Measurements from ENCODE around the gene ZNF609. TPM values are rescaled to one million over a fixed set of nuclear protein-coding genes. Genes with fewer than 3 reads are reported as not detected.

ZNF609 gene
- total and polyA plus RNA-seq, 8 donors: 4.2 to 25.2 (median 13.1) TPM

DNA sequence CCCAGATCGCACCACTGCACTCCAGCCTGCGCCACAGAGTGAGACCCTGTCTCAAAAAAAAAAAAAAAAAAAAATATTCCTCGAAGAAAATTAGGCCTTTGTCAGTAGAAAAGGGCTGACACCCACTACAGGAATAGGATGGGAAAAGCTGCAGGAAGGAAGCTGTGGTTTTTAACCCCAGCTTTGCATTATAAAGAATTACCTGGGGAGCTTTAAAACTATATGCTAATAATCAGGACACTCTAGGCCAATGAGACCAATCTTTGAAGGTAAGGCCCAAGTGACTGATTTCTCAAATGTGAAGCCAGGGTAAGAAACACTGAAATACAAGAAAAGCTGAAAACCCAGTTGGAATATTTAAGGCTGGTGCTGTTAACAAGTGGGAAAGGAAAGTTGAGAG, 240.7 kb downstream of the ZNF609 start:
- Histone ChIP-seq H3K4me3 (peak overlapping the region in 1 of 4 donors; percentile 10), H3K36me3 (no peaks in the 10 kb centered on the region), H3K27me3 (no peaks in the 10 kb centered on the region), H3K9me3 (no peaks in the 10 kb centered on the region), H3K27ac (peak overlapping the region in 1 of 4 donors; percentile 8), H3K4me1 (peaks cover 24 to 53% (median 26%) of the 10 kb centered on the region in 3 donors)
- intact Hi-C loops (cut with DNase I): no loop called here
- DNase-seq (no peak), FAIRE-seq (no peak), ATAC-seq (no peak)
- WGBS, 2 donors: 54 to 56% methylated on average over 3 of the region's 3 CpGs
- TF ChIP-seq, protein P1, sequence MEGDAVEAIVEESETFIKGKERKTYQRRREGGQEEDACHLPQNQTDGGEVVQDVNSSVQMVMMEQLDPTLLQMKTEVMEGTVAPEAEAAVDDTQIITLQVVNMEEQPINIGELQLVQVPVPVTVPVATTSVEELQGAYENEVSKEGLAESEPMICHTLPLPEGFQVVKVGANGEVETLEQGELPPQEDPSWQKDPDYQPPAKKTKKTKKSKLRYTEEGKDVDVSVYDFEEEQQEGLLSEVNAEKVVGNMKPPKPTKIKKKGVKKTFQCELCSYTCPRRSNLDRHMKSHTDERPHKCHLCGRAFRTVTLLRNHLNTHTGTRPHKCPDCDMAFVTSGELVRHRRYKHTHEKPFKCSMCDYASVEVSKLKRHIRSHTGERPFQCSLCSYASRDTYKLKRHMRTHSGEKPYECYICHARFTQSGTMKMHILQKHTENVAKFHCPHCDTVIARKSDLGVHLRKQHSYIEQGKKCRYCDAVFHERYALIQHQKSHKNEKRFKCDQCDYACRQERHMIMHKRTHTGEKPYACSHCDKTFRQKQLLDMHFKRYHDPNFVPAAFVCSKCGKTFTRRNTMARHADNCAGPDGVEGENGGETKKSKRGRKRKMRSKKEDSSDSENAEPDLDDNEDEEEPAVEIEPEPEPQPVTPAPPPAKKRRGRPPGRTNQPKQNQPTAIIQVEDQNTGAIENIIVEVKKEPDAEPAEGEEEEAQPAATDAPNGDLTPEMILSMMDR (IDR thresholded peaks at IDR 0.05): no peak

DNA sequence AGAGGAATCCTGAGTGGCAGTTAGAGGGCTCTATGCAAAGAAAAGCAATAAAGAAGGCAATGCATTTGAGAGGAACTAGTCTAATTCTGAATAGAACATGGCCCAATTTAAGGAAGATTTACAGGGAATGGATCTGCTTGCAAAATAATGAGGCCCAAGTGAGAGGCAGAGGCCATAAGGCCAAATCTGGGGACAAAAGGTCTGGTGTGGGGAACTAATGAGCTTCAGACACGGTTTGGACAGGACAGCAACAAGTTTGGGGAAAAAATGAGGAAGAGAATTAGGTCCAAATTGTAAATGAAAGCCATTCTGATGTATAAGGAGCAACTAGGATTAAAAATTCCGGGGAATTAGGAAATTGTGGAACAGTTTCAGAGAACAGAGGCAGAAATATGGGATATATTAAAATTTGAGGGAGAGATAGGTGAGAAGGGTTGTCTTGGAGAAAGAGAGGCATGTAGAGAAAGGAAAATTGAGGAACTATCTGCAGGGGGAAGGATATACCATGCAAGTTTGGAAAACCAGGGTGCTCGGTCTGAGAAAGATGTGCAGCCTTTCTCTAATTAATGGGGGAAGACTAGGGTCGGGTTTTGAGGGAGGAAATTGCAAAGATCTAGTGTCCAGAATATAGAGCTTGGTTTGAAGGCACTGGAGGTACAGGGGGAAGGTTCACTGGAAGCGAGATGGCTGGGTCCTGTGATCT, 241.3 kb downstream of the ZNF609 start:
- TF ChIP-seq, protein P1 (IDR thresholded peaks at IDR 0.05): no peak
- intact Hi-C loops (cut with DNase I): no loop called here
- Histone ChIP-seq H3K27ac (peak overlapping the region in 1 of 4 donors; percentile 8), H3K36me3 (no peaks in the 10 kb centered on the region), H3K4me1 (peaks cover 22 to 50% (median 24%) of the 10 kb centered on the region in 3 donors), H3K4me3 (peak overlapping the region in 2 of 4 donors; percentile 77 to 83), H3K27me3 (no peaks in the 10 kb centered on the region), H3K9me3 (no peaks in the 10 kb centered on the region)
- 39 to 44% methylated on average over 5 of the region's 5 CpGs for WGBS, 2 donors
- DNase-seq (no peak), FAIRE-seq (no peak), ATAC-seq (no peak)

DNA sequence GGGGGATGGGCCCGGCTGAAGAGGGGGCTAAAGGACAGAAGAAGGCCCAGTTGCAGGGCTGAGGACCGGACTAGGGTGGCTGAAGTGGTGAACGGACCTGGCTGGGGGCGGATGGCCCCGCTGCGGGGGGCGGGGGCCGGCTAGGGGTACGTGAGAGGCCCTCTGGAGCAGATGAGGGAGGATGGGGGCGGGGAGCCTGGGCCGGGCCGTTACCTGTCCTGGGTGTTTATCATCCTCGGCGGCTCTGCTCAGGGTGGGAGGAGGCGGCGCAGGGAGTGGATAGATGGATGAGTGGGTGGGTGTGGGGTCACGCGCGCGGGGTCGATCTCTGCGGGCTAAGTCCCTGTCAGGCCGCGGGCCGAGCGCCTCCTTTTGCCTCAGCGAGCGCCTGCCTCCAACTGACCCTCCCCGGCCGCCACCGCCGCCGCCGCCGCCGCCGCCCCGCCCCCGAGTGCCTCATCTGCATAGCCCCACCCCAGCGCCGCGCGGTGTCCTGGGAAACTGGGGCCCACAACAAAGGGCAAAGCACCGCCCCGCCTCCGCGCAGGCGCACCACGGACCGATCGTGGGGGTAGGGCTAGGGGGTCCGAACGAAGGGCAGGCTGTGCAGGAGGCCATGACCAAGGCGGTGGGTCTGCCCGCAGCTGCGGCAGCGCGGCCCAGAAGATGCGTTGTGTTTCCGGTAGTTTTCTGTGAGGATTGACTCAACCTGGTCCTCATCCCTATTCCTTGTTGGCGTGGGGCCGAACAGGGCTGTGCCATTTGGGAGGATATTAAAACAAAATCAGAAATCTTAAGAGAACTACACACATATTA, 242.6 kb downstream of the ZNF609 start:
- peak; percentile 96 to 100 (median 98) for DNase-seq
- H3K27me3 ChIP-seq: no peaks in the 10 kb centered on the region

DNA sequence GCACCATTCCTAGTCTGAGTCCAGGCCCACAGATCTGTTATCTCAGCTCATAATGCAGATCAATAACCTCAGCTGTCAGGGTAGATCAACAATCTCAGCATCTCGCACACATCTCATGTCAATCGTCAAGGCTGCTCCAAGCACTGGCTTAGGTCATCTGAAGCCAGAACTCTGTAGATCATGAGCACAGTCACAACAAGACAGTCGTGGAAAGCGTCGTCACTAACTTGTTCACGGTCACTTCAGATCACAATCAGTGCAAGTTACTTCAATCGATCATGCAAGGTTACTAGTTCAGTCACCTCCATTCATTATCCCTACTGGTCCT, 243.2 kb downstream of the ZNF609 start:
- FAIRE-seq: no peak
- intact Hi-C loops (cut with DNase I): no loop called here
- peaks cover 19 to 37% (median 22%) of the 10 kb centered on the region in 3 donors for H3K4me1 ChIP-seq
- WGBS, 2 donors: 8 to 10% methylated on average over 7 of the region's 7 CpGs
- peak overlapping the region; percentile 6 to 84 (median 62) for H3K27ac ChIP-seq
- no peaks in the 10 kb centered on the region for H3K27me3 ChIP-seq
- DNase-seq: peak in 1 of 6 donors; percentile 20
- H3K9me3 ChIP-seq: no peaks in the 10 kb centered on the region
- H3K36me3 ChIP-seq: no peaks in the 10 kb centered on the region
- peak in 3 of 4 donors; percentile 5 to 22 (median 22) for ATAC-seq
- H3K4me3 ChIP-seq: peak overlapping the region; percentile 59 to 83 (median 76)
- TF ChIP-seq, protein P1 (IDR thresholded peaks at IDR 0.05): no peak

More for the DNA sequence above, 242.6 kb downstream of the ZNF609 start:
- ATAC-seq (peak; percentile 96 to 98 (median 97)), FAIRE-seq (no peak)
- peaks cover 22 to 43% (median 24%) of the 10 kb centered on the region in 3 donors for H3K4me1 ChIP-seq
- no peaks in the 10 kb centered on the region for H3K36me3 ChIP-seq
- WGBS, 2 donors: 0 to 1% methylated on average over 55 to 62 of the region's 62 CpGs
- peak overlapping the region; percentile 6 to 84 (median 62) for H3K27ac ChIP-seq
- peak overlapping the region; percentile 59 to 83 (median 76) for H3K4me3 ChIP-seq
- H3K9me3 ChIP-seq: no peaks in the 10 kb centered on the region
- intact Hi-C loops (cut with DNase I): no loop called here
- TF ChIP-seq, protein P1 (IDR thresholded peaks at IDR 0.05): no peak

All from pancreas (tissue), 10 donors.